Upper lobe of left lung (tissue), 6 donors: Measurements from ENCODE around the gene AMOTL2. TPM values are rescaled to one million over a fixed set of nuclear protein-coding genes. Genes with fewer than 3 reads are reported as not detected.

Source experiments
- ATAC-seq, 2 donors: fragments of 200-7000 bp; cut with Tn5 transposase; one replicate each; pipeline ENCODE4 v1.9.1; 2022; ENCODE audit warnings: mild to moderate bottlenecking in 2 of 2, moderate library complexity in 2 of 2; ENCODE audit not compliant: low FRiP score in 2 of 2
- DNase-seq, 2 donors: peaks; one replicate each; pipeline ENCODE4 v3.0.0-alpha.2; 2019 to 2020
- H3K27ac ChIP-seq, 4 donors: fragments of 200-600 bp; sonication (generic); one replicate each; pipeline ENCODE4 v1.5.1; 2016 to 2019
- H3K27me3 ChIP-seq, 4 donors: fragments of 200-600 bp; sonication (generic); one replicate each; pipeline ENCODE4 v1.5.1; 2017 to 2019
- H3K36me3 ChIP-seq, 4 donors: fragments of 200-600 bp; sonication (generic); one replicate each; pipeline ENCODE4 v1.5.1; 2016 to 2019
- H3K4me1 ChIP-seq, 4 donors: fragments of 200-600 bp; sonication (generic); one replicate each; pipeline ENCODE4 v1.5.1; 2018 to 2019
- H3K4me3 ChIP-seq, 4 donors: fragments of 200-600 bp; sonication (generic); one replicate each; pipeline ENCODE4 v1.5.1; 2017 to 2019; ENCODE audit warnings: mild to moderate bottlenecking in 2 of 4, moderate library complexity in 1 of 4
- H3K9me3 ChIP-seq, 4 donors: fragments of 200-600 bp; sonication (generic); one replicate each; pipeline ENCODE4 v1.5.1; 2018 to 2019
- EP300 ChIP-seq, 4 donors: sonication (generic); formaldehyde crosslinking; IDR thresholded peaks; one replicate each; pipeline ENCODE4 v1.5.1; 2017; ENCODE audit warnings: antibody characterized with exemption in 4 of 4, control low read depth in 2 of 4
- POLR2A ChIP-seq, 4 donors: fragments of 450-650 bp; IDR thresholded peaks; one replicate each; pipeline ENCODE4 v1.5.1; 2016 to 2017; ENCODE audit warnings: antibody characterized with exemption in 4 of 4, mild to moderate bottlenecking in 2 of 4
- POLR2AphosphoS5 ChIP-seq, 2 donors: sonication (generic); formaldehyde crosslinking; IDR thresholded peaks; one replicate each; pipeline ENCODE4 v1.5.1; 2017; ENCODE audit warnings: antibody characterized with exemption in 2 of 2
- WGBS, 2 donors: methylation state at CpG; one replicate each; pipeline ENCODE4 v1.1.5; 2017 to 2018; 5-methylcytosine and 5-hydroxymethylcytosine counted together
- total RNA-seq, 6 donors: library from RNA; depleted of rRNA in 4 of 6; stranded (reverse); fragments of >200 nt in 4 of 6; gene quantifications; one replicate each; pipeline versions ENCODE4 v1.1.0 to v1.2.1, GENCODE V29; 2016 to 2021
- TF ChIP-seq, protein P1 (sequence below), 6 experiments: fragments of 450-650 bp in 4 of 6; fragments of 200-600 bp in 2 of 6; sonication (generic) in 2 of 6; IDR thresholded peaks; one replicate each; pipeline ENCODE4 v1.5.1; 2016 to 2019; ENCODE audit warnings: antibody characterized with exemption in 6 of 6
- donor health status: DM: no; HTN: no; CAD: no; lungs with moderate emphysema.
- donor health status: DM: no; HTN: yes; CAD: no; lungs with severe emphysema.

The AMOTL2 gene
- 100 to 1,000 TPM in 5 of 6 donors, 10 to 100 TPM in 1; 73.3 to 179 (median 132) TPM for total RNA-seq

DNA sequence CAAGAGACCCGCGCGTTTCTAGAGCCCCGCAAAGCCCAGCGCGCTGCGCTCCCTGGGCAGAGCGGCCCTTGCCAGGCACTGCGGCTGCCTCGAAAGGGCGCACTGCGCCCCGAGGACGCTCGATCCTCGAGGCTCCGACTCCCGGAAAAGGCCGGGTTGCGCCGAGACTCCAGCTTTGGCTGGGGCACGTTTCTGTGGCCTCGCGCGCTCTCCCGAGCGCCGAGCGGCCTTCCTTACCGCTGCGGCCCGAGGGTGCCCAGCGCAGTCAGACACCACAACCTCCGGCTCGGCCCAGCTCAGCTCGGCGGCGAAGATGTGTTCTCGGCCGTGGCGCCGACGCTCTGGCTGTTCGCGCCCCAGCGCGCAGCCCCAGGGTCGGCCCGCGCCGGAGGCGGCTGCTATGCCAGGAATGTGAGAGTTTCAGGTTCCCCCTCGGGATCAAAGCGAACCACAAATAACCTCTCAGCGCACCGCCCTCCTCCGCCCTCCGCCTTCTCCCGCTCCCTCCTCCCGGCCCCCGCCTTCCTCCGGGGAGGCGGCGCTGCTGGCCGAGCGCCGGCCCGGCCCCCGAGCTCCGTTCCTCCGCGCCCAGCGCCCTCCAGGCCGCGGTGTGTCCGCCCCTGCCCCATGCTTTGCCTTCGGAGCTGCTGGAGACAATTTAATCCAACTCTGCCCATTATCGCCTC lies at the start of gene AMOTL2:
Gene AMOTL2 (minus strand): TSS at position 343 of the 686 bp plus-strand sequence. CDS start 3,014 bp downstream, outside the sequence.
- ATAC-seq: peak; percentile 86 to 90
- 1 to 2% methylated on average over 9 to 16 of the region's 78 CpGs for WGBS, 2 donors
- Histone ChIP-seq H3K36me3 (peaks cover 14 to 21% (median 19%) of the 10 kb centered on the region in 4 donors), H3K27me3 (no peaks in the 10 kb centered on the region), H3K9me3 (no peaks in the 10 kb centered on the region), H3K27ac (peak within 1 kb of the TSS; percentile 97 to 100 (median 98)), H3K4me1 (peaks cover 57 to 76% (median 61%) of the 10 kb centered on the region in 4 donors), H3K4me3 (peak within 1 kb of the TSS; percentile 60 to 83 (median 78))
- TF ChIP-seq, protein P1, sequence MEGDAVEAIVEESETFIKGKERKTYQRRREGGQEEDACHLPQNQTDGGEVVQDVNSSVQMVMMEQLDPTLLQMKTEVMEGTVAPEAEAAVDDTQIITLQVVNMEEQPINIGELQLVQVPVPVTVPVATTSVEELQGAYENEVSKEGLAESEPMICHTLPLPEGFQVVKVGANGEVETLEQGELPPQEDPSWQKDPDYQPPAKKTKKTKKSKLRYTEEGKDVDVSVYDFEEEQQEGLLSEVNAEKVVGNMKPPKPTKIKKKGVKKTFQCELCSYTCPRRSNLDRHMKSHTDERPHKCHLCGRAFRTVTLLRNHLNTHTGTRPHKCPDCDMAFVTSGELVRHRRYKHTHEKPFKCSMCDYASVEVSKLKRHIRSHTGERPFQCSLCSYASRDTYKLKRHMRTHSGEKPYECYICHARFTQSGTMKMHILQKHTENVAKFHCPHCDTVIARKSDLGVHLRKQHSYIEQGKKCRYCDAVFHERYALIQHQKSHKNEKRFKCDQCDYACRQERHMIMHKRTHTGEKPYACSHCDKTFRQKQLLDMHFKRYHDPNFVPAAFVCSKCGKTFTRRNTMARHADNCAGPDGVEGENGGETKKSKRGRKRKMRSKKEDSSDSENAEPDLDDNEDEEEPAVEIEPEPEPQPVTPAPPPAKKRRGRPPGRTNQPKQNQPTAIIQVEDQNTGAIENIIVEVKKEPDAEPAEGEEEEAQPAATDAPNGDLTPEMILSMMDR (IDR thresholded peaks at IDR 0.05): peak in 1 of 6 experiments; percentile 24
- TF ChIP-seq POLR2AphosphoS5 (IDR thresholded peaks at IDR 0.05) (peak; percentile 82 to 86), POLR2A (IDR thresholded peaks at IDR 0.05) (peak in 3 of 4 donors; percentile 77 to 99 (median 95)), EP300 (IDR thresholded peaks at IDR 0.05) (peak in 1 of 4 donors; percentile 43)
- DNase-seq: peak; percentile 87 to 94

DNA sequence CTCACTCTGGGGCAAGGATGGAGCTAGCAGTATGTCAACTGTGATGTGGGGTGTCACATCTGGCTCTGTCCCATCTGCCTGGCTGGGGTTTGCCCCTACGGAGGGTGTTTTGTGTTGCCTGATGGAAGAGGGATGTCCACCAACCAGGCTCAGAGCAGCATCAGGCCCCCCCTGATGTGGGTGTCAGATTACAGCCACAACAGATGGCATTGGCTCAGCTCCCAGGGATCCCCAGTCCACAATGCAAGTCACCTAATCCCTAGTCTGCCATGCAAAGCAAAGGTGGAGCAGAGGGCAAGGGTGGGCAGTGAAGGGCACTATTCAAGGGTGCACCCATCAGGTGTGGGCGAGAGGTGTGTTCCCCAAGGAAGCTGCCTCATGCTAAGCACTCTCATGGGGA lies 48.9 kb upstream of the AMOTL2 start:
- 58 to 67% methylated on average over 2 of the region's 2 CpGs for WGBS, 2 donors
- Histone ChIP-seq H3K27ac (no peak overlapping the region), H3K4me3 (no peak overlapping the region), H3K27me3 (no peaks in the 10 kb centered on the region), H3K9me3 (no peaks in the 10 kb centered on the region), H3K36me3 (no peaks in the 10 kb centered on the region), H3K4me1 (no peaks in the 10 kb centered on the region)
- no peak for ATAC-seq
- TF ChIP-seq POLR2AphosphoS5 (IDR thresholded peaks at IDR 0.05): no peak
- no peak for TF ChIP-seq EP300 (IDR thresholded peaks at IDR 0.05)
- TF ChIP-seq, protein P1 (IDR thresholded peaks at IDR 0.05): no peak
- no peak for TF ChIP-seq POLR2A (IDR thresholded peaks at IDR 0.05)
- no peak for DNase-seq

DNA sequence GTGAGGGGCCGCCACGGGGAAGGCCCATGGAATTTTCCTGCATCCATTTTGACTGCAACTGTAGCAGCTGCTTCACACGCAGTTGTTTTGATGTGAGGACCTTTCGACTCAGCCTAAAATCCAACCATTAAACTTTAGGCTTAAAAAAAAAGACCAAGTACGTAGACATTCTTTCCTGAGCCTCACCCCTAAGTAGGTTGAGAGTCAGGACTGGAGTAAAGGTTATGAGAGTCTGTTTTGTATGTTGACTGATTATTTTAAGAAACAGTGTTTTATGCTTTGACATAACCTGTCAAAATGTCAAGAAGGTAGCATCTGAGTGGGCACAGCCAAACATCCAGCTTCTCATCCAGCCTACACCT lies 45.7 kb upstream of the AMOTL2 start:
- no peak for DNase-seq
- Histone ChIP-seq H3K9me3 (no peaks in the 10 kb centered on the region), H3K4me1 (no peaks in the 10 kb centered on the region), H3K4me3 (no peak overlapping the region), H3K36me3 (no peaks in the 10 kb centered on the region), H3K27ac (no peak overlapping the region), H3K27me3 (no peaks in the 10 kb centered on the region)
- 68 to 70% methylated on average over 5 of the region's 5 CpGs for WGBS, 2 donors
- TF ChIP-seq EP300 (IDR thresholded peaks at IDR 0.05) (no peak), POLR2A (IDR thresholded peaks at IDR 0.05) (no peak), POLR2AphosphoS5 (IDR thresholded peaks at IDR 0.05) (no peak)
- TF ChIP-seq, protein P1 (IDR thresholded peaks at IDR 0.05): no peak
- ATAC-seq: no peak

DNA sequence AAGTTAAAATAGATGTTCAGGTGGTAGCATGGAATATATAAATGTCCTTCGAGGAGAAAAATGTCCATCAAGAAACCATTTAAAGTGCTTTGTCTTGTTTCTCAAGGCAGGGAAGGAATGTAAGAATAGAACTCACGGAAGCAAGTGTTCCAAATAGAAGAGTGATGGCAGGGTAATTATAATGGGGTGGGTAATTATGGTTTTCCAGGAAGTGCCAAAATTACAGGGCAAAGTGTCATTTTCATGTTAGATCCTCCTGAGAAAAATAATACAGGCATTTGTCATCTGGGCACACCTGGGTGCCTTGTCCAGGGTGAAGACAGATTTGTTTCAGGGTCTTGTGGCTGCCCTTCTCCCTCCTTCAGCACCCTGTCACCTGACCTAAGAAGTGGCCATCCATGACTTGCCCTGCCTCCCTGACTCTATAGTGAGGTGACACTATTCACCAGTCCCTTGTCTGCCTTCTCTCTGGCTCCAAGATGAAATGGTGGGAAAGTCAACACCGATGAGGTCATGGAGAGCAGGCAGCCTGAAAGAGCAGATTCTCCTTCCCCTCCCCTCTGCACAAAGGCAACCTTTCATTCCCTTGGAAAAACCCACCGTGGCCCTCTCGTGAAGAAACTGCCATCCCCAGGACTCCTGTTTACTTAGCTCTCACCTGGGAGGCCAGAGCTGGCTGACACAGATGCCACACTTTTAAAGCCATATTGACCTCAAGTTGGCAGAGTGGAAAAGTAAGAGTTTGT lies 45.1 kb upstream of the AMOTL2 start:
- Histone ChIP-seq H3K27ac (no peak overlapping the region), H3K9me3 (no peaks in the 10 kb centered on the region), H3K27me3 (no peaks in the 10 kb centered on the region), H3K4me1 (no peaks in the 10 kb centered on the region), H3K36me3 (no peaks in the 10 kb centered on the region), H3K4me3 (no peak overlapping the region)
- no peak for DNase-seq
- 68 to 74% methylated on average over 4 to 5 of the region's 5 CpGs for WGBS, 2 donors
- no peak for ATAC-seq
- TF ChIP-seq POLR2AphosphoS5 (IDR thresholded peaks at IDR 0.05) (no peak), POLR2A (IDR thresholded peaks at IDR 0.05) (no peak)

DNA sequence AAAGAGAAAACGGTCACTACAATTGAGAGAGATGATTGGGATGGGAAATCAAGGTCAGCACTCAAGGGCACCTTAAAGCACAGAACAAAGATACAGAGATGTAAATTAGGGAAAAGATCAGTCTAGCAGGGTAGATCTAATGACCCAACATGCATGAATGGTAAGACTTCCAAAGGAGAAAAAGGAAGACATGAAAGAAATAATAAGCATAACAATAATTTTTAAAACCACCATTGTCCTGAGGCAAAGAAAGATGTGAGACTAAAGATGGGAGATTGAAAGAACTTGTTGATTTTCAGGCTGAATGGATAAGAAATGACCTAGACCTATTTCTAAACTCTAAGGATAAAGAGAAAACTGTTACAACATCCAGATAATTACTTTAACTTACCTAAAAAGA lies 34.8 kb upstream of the AMOTL2 start:
- Histone ChIP-seq H3K36me3 (no peaks in the 10 kb centered on the region), H3K27me3 (peaks cover 0 to 10% (median 0%) of the 10 kb centered on the region in 4 donors), H3K9me3 (no peaks in the 10 kb centered on the region), H3K4me3 (no peak overlapping the region), H3K27ac (no peak overlapping the region), H3K4me1 (peaks cover 3 to 13% (median 10%) of the 10 kb centered on the region in 4 donors)
- no peak for ATAC-seq
- TF ChIP-seq EP300 (IDR thresholded peaks at IDR 0.05): no peak
- 78 to 82% methylated on average over 1 of the region's 1 CpG for WGBS, 2 donors
- no peak for DNase-seq
